G401.6 (cell line): ENCODE data around the gene PRAC2.
A peak's percentile ranks its signal among the peaks of the same experiment; 100 is the strongest.

Experiments used
- FAIRE-seq: peaks from 2 replicates; lab custom pipeline; 2012; peaks lifted over from hg19 to GRCh38; lab: Jason Lieb, UNC

Gene PRAC2

DNA sequence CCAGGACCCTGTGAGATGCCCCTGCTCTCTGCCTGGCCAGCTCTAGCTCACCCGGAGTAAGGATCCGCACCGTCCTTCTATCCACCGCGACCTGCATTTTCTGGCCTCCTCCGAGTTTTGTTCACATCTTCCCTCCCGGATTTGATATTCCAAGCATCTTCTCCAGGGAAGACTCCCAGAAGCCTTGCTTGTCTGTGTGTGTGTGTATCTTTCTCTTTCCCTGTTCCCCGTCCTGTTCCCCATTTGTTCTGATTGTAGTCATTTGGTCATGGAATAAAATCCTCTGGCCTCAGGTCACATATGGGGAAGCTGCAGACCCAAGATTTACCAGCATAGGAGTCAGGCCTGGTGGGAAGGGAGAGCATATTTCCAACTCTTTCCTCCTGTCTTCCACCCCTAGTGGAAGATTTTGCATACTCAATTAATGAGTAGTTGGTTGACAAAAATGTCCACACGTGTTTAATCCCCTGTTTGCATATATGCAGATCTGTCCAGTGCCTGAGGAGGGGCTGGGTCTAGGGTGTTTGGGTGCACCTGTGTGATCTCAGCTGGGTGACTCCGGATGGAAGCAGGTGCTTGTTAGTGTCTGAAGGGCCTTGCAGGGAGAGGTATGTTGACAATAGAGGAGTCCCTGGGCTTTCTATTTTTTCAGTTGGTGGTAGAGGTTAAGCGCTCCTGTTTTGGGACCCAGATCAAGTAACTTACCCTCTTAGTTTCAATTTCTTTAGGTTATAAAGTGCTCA, 2.5 kb upstream of the PRAC2 start:
- no peak for FAIRE-seq

DNA sequence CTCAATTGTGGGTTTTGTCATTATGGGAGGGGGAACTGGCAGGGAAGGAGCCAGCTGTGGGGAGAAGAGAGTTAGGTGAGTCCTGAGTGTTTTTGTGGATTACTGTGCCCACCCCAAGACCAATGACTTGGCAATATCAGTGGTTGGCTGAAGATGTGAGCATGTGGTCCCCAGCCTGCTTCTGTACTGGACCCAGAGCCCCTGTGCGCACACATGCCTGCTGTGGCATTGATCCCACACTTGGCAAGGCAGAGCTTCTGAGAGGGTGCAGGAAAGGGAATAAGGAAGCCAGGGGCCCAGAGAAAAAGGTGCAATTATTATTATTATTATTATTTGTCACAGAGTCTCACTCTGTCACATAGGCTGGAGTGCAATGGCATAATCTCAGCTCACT, 2.0 kb upstream of the PRAC2 start:
- FAIRE-seq, result no peak

- no peak for FAIRE-seq
These were observed 631 bp upstream of the PRAC2 start, which contains the start of gene PRAC1 for GRCh38 chr17:48722201-48722907. Gene PRAC1 (minus strand): TSS chr17:48722518. CDS start chr17:48722392, 126 bp downstream.

GRCh38 chr17:48723423-48724250, 652 bp downstream of the PRAC2 start:
- FAIRE-seq, result peak; percentile 89

- FAIRE-seq, result peak; percentile 95
These were observed 1.4 kb downstream of the PRAC2 start for GRCh38 chr17:48724251-48725003.

DNA sequence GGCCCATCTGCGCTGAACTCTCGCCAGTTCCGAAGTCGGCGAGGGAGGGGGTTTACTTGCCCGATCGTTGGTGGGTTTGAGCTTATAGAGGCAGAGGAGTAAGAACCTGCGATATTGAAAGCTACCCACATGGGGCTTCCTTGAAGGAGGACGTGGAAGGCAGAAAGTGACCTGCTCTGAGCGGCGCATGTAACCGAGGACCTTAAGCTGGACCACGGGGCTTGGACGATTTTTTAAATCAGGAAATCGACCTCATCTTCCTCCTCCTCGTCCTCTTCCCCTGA, 2.0 kb downstream of the PRAC2 start:
- no peak for FAIRE-seq

GRCh38 chr17:48725288-48726064, 2.5 kb downstream of the PRAC2 start:
- no peak for FAIRE-seq

- no peak for FAIRE-seq
These were observed 3.3 kb downstream of the PRAC2 start for GRCh38 chr17:48726114-48726915.

- no peak for FAIRE-seq
These were observed 3.9 kb downstream of the PRAC2 start for GRCh38 chr17:48726916-48727286.

DNA sequence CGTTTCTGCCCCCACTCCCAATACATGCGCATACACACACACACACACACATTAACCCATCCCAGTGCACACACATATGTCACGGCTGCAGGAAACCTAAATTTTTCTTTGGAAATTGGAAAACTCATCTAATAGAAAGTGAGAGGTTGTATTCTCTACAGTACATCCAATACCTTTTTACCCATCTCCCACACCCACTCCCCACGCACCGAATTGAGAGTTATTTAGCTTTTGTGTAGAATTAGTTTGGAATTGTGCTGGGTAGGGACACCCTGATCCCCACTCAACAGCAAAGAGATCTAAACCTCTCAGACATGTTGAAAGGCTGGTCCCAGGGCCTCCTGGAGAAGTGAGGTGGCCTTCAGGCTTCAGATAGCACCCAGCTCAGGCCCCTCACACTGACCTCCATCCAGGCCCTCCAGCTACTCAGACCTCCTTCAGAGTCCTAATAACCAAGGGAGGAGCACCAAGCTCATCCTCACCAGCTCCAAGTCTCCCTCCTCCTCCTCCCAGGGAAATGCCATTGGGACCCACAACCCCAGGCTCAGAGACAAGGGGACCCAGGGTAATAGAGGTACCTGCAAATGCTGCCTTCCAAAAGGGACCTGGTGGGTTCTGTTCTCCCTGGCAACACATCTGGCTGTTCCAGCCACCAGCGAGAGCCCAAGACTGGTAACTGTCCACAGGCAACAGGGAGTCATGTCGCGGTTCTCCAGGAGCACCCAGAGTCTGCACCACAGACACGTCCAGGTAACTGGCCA, 4.6 kb downstream of the PRAC2 start:
- no peak for FAIRE-seq

DNA sequence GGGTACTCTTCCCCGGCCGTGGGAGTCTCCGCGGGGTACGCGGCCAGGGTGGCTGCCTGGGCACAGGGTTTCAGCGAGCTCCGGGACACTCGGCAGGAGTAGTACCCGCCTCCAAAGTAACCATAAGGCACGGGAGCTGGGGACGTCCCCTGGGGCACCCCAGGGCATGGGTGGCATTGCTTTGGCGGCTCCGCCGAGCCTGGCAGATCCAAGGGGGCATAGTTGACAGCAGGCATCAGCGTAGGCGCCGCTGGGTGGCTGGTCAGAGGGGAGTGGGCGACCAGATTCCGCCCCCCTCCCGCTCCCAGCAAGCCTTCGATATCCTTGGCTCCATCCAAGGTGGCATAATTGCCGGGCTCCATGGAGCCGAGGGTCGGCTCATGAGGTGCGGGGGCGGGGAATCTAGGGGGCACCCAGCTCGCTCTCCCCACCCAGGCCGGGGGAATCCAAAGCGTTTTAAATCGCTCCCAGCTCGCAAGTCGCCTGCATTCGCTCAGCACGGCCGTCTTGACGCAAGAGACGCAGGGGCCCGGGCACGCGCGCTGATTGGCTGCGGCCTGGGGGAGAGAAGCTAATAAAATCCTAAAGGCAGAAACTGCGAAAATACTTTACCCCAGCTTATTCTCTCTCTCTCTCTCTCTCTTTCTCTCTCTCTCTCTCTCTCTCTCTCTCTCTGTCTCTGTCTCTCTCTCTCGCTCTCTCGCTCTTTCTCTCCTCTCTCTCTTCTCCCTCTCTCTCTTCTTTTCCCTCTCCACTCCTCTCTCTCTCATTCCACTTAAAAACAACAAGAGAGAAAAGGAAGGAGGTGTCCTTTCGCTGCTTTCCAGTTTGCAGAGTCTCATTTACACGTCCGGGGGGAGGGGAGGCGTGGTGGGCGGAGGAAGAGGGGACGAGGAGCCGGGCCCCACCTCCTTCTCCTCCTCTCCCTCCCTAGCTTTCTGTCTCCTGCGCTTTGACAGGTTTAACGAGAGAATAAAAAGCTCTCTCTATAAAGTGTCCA, 5.5 kb downstream of the PRAC2 start, which contains the start of gene HOXB13:
Gene HOXB13, minus strand, starts transcription at position 519 of the 1,000 bp plus-strand sequence. Its CDS starts 157 bp downstream, at position 362.
- FAIRE-seq, result peak; percentile 95

- no peak for FAIRE-seq
These were observed 6.6 kb downstream of the PRAC2 start for GRCh38 chr17:48729335-48730239.

DNA sequence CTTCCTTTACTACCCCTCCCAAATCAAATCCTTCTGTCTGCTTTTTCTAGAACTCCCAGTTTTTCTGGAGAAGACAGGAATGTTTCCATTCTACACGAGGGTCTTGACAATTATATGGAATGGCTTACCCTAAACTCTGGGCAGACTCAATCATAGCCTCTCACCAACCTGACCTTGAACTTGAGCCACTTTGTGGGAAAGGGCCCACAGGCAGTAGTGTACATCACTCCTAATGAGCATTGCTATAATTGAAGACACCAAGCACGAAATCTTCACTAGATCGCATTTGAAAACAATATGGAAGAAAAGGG, 7.2 kb downstream of the PRAC2 start:
- FAIRE-seq, result no peak

- FAIRE-seq, result peak; percentile 69
These were observed 8.4 kb downstream of the PRAC2 start for GRCh38 chr17:48731355-48731754.

DNA sequence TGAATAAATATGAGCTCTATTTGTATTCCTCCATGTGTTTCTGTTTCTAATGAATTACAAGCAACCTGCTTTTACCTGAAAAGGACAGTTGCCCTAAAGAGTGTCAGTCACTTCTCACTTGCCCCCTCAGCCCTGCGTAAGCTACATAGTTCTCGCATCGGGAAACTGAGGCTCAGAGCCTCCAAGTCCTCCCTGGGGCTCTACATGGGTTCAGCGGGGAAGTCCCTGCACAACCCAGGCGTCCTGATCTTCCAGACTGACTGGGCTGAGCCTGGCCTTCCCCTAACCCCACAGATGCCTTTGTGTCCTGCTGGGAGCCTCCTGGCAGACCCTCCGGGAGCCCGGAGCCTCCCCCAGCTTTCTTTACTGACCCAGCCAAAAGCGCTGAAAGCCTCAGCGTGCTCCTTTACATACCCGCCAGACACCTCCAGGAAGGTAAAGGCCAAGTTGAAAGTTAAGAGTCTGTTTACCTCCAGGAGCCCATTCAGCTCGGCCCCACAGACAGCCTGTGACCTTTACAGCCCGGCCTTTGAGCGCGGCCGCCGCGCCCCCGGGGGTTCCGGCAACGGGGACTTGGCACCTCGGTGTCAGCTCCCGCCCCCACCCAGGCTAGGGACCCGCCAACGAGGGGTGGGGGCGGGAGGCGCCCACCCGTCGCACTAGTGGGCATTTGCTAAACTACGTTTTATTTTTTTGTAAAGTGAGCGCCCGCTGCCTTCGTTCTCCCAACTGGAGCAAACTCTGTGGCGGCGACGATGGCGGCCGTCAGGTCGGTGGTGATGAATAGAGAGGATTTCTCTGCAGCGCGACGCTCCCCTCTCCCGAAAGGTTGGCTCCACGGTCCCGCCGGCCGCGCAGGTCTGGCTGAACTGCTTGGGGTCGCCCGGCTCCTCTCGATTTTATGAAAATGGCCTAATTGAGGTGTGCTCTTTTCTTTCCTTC, 10.0 kb downstream of the PRAC2 start:
- FAIRE-seq, result no peak

DNA sequence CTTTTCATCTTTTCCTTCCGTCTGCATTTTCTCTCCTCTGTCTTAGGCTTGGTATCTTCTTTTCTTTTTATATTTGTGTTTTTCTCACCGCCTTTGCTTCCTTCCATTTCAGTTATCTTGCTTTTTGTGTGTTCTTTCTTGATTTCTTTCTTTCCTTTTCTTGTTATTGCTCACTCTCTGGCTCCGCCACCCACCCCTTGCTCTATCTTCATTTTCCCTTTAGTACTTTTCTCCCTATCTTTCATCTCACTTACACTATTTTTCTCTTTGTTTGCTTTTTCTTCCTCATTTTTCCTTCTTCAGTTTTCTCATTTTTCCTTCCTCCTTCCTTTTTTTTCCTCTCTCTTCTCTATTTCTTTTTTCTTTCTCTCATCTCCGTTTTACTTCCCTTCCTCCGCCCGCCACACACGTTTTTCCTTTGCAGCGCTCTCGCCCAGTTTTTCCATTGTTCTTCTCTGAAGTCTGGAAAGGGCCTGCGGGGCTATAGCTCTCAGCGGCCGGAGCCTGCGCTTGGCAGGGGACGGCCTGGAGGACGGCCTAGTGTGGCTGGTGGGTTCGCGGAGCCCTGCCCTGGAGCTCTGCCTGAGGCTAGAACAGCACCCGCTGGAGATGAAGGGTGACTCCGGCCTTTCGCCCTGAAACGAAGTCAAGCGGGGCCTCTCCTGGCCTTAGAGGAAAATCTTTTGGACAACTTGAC, 10.8 kb downstream of the PRAC2 start:
- FAIRE-seq, result no peak
